Measurements from ENCODE around the gene FOXK1. TPM values are rescaled to one million over a fixed set of nuclear protein-coding genes. Genes with fewer than 3 reads are reported as not detected.

The FOXK1 gene
- total RNA-seq, 6 experiments from 2014 or later: 3.8 to 8.4 (median 6.9) TPM

GRCh38 chr7:4768597-4769569 is 86.8 kb downstream of the FOXK1 start:
- intact Hi-C loops (cut with DNase I): no loop called here
- 84% methylated on average over 14 of the region's 27 CpGs for WGBS (ENCODE audit: insufficient coverage, low coverage, low lambda C conversion rate, missing lambda C conversion rate)
- H3K27me3 ChIP-seq: no peaks in the 10 kb centered on the region
- no peak overlapping the region for H3K27ac ChIP-seq
- H3K9me3 ChIP-seq: no peaks in the 10 kb centered on the region
- DNase-seq: no peak
- TF ChIP-seq POLR2A (IDR thresholded peaks at IDR 0.05) (no peak), CTCF (IDR thresholded peaks at IDR 0.05) (no peak)
- H3K4me1 ChIP-seq: peaks cover 0 to 2% (median 0%) of the 10 kb centered on the region in 4 donors
- no peak for ATAC-seq
- peaks cover 0 to under 1% (median 0%) of the 10 kb centered on the region in 4 donors for H3K36me3 ChIP-seq
- no peak overlapping the region for H3K4me3 ChIP-seq

DNA sequence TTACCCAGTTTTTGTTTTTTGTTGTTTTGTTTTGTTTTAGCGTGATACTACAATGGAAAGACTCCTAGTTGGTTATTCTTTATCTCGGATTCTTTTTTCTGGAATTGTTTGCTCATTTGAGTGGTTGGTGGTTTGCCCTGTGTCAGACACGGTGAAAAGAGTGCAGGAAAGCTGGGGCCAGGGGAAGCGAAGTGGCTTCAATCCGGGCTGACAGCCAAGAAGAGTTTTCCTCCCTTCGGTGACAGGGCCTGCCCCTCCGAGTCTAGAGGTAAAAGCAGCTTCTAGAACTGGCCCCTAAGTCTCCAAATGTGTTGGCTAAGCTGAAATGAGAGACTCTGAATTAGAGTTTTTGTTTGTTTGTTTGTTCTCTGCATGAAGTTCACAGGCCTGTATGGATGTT is 87.7 kb downstream of the FOXK1 start:
- ATAC-seq (peak in 3 of 4 donors; percentile 16 to 36 (median 24)), DNase-seq (no peak)
- TF ChIP-seq POLR2A (IDR thresholded peaks at IDR 0.05) (no peak), CTCF (IDR thresholded peaks at IDR 0.05) (no peak)
- Histone ChIP-seq H3K27me3 (no peaks in the 10 kb centered on the region), H3K9me3 (no peaks in the 10 kb centered on the region), H3K36me3 (no peaks in the 10 kb centered on the region), H3K27ac (no peak overlapping the region), H3K4me3 (no peak overlapping the region), H3K4me1 (peaks cover 0 to 11% (median 3%) of the 10 kb centered on the region in 4 donors)
- intact Hi-C loops (cut with DNase I): no loop called here
- WGBS (ENCODE audit: insufficient coverage, low coverage, low lambda C conversion rate, missing lambda C conversion rate): 26% methylated on average over 7 of the region's 7 CpGs

- Histone ChIP-seq H3K4me1 (peaks cover 0 to 11% (median 3%) of the 10 kb centered on the region in 4 donors), H3K36me3 (no peaks in the 10 kb centered on the region), H3K27ac (no peak overlapping the region), H3K9me3 (no peaks in the 10 kb centered on the region), H3K27me3 (no peaks in the 10 kb centered on the region), H3K4me3 (no peak overlapping the region)
- intact Hi-C loops (cut with DNase I): no loop called here
- no peak for TF ChIP-seq CTCF (IDR thresholded peaks at IDR 0.05)
- TF ChIP-seq POLR2A (IDR thresholded peaks at IDR 0.05): no peak
- DNase-seq (no peak), ATAC-seq (no peak)
- WGBS (ENCODE audit: insufficient coverage, low coverage, low lambda C conversion rate, missing lambda C conversion rate): 53% methylated on average over 5 of the region's 9 CpGs
Measured at GRCh38 chr7:4770886-4771285, 88.8 kb downstream of the FOXK1 start.

DNA sequence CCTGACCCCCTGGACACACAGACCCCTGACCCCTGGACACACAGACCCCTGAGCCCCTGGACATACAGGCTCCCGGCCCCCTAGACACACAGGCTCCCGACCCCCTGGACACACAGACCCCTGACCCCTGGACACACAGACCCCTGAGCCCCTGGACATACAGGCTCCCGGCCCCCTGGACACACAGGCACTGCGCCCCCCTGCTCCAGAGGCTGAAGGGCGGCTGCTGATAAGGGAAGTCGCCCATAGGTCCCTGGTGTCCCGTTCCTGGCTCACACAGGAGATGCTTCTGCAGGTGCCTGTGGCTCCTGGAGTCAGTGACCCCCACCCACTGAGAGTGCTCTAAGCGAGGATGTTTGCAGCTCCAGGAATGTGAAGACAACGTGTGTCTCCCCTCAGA is 89.6 kb downstream of the FOXK1 start:
- intact Hi-C loops (cut with DNase I): no loop called here
- no peak for DNase-seq

More for the DNA sequence above, 89.6 kb downstream of the FOXK1 start:
- Histone ChIP-seq H3K27me3 (no peaks in the 10 kb centered on the region), H3K4me3 (no peak overlapping the region), H3K4me1 (peaks cover 0 to 18% (median 6%) of the 10 kb centered on the region in 4 donors), H3K27ac (no peak overlapping the region), H3K36me3 (no peaks in the 10 kb centered on the region), H3K9me3 (no peaks in the 10 kb centered on the region)
- WGBS (ENCODE audit: insufficient coverage, low coverage, low lambda C conversion rate, missing lambda C conversion rate): 57% methylated on average over 5 of the region's 9 CpGs
- no peak for TF ChIP-seq CTCF (IDR thresholded peaks at IDR 0.05)
- no peak for TF ChIP-seq POLR2A (IDR thresholded peaks at IDR 0.05)
- ATAC-seq: no peak

Measured in right lobe of liver (tissue), 6 donors.